GM21528 (cell line): ENCODE data around the gene ATP4A.
"Not testable (repeated sequence)": the region's sequence is repeated elsewhere in the genome, so short reads cannot be mapped to it uniquely, and the experiment has no call there.

Experiments used
- ATAC-seq: cut with Tn5 transposase; IDR thresholded peaks from one replicate; pipeline ENCODE4 v1.9.1; 2021; ENCODE audit warnings: mild to moderate bottlenecking, moderate library complexity; ENCODE audit not compliant: unreplicated experiment, low FRiP score

ATP4A gene

DNA sequence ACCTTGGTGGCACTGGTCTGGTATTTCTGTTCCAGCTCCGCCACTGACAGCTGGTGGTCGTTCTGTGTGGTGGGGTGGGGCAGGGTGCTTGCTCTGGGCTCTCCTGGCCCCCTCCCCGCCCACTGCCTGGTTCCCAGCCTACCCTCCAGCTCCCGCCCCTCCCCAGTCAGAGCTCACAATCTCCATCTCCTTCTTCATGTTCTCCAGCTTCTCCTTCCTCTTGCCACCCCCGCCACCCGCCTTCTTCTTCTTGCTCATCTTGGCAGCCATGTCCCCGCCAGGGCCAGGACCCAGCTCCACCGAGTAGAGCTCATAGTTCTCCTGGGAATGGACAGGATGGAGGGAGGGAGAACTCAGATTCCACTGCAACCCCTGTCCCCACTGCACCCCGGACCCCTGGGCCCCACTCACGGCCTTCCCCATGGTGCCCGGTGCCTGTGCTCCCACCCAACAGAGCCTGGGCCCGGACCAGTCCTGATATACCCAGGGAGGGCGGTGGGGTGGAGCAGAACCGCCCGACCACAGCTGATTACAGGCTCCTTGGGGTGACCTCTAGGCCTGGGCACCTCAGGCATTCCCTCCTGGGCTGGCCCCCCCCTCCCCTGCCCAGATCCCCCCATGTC, at the start of gene ATP4A:
Gene ATP4A (minus strand): TSS at position 452 of the 623 bp plus-strand sequence. CDS start 29 bp downstream, at position 423.
- no peak for ATAC-seq

- ATAC-seq, result peak; percentile 72
These were observed 49.3 kb upstream of the ATP4A start, which contains the start of gene HAUS5 for GRCh38 chr19:35612559-35613321. HAUS5 (plus strand) TSS chr19:35612735; CDS start chr19:35612795, 60 bp downstream.

- ATAC-seq, result no peak
These were observed 48.7 kb upstream of the ATP4A start for GRCh38 chr19:35612224-35612558.

DNA sequence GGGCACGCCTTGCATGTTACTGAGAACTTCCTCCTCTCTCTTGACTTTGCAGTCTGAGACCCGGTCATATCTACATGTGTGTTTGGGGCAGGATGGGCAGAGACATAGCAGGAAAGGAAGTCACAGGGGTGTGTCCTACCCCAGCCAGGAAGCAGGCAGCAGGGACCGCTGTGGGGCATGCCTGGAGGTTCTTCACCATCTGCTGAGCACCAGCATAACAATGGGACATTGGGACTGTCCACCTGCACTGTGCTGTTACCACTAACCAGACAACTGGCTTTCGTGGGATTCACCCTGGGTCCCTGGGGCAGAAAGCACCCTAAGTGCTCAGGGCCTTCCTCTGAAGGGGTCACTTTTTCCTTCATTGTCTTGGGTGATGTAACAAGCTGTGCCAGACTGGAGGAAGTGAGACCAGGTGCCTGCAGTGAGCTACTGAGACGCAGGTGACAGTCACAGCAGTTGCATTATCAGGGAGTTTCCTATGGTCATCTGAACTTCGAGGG, 46.4 kb upstream of the ATP4A start:
- ATAC-seq, result no peak

- ATAC-seq, result no peak
These were observed 44.8 kb upstream of the ATP4A start for GRCh38 chr19:35608251-35608650.

GRCh38 chr19:35607661-35608060, 44.2 kb upstream of the ATP4A start:
- ATAC-seq, result no peak

GRCh38 chr19:35607170-35607569, 43.7 kb upstream of the ATP4A start:
- ATAC-seq, result not testable (repeated sequence)

DNA sequence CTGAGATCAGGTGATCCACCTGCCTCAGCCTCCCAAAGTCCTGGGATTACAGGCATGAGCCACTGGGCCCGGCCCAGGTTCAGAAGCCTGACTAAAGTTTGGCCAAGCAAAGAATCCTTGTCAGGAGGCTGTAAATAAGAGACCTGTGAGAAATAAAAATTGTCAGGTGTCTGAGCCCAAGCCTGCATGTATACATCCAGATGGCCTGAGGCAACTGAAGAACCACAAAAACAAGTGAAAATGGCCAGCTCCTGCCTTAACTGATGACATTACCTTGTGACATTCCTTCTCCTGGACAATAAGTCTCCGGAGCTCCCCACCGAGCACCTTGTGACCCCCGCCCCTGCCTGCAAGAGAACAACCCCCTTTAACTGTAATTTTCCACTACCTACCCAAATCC, 41.0 kb upstream of the ATP4A start:
- ATAC-seq, result not testable (repeated sequence)

DNA sequence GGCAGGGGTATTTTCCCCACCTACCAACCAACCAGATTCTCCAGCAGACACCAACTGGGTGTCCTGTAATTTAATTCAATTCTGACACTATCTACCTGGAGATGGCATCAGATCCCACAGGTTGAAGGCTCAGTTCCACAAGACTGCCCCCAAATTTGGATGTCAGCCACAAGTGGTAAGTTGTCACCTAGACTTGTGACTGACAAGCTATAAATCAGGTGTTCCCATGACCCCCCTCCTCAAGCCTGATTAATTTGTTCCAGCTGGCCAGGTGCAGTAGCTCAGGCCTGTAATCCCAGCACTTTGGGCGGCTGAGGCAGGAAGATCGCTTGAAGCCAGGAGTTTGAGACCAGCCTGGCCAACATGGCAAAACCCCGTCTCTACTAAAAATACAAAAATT, 38.5 kb upstream of the ATP4A start:
- ATAC-seq, result no peak

DNA sequence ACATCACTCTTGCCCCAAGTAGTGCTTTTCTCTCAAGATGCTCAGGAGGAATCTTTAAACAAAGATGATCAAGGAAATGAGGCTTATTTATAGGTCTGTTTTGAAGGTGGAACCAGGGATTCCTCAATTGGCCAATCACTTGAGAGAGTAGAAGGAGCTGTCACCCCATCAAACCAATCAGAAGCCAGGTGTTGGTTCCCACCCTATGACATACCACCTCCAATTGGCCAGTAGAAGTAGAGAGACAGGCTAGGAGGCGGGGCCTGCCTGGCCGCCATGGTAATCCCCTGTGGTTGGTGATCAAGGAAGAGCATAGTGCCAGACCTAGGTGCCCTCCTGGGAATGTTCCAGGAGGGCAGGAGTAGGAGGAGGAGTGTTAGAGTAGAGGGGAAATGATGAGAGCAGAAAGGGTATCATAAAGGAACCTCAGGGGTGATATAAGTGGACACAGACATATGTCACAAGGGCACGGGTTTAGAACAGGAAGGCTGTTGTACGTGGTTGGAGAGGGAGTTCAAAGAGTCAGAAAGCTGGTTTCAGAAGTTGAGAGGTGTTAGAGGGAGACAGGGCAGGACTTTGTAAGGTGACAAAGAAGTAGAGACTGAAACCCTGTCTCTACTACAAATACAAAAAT, 33.0 kb upstream of the ATP4A start:
- no peak for ATAC-seq

- ATAC-seq, result no peak
These were observed 32.5 kb upstream of the ATP4A start for GRCh38 chr19:35595928-35596327.

DNA sequence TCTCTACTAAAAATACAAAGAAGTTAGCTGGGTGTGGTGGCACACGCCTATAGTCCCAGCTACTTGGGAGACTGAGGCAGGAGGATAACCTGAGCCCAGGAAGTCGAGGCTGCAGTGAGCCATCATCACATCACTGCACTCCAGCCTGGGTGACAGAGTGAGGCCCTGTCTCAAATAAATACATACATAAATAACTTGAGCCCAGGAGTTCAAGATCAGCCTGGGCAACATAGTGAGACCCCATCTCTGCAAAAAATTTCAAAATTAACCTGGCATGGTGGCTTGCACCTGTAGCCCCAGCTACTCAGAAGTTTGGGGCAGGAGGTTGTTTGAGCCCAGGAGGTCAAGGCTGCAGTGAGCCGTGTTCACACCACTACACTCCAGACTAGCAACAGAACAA, 31.6 kb upstream of the ATP4A start:
- not testable (repeated sequence) for ATAC-seq

- ATAC-seq, result no peak
These were observed 28.8 kb upstream of the ATP4A start for GRCh38 chr19:35592226-35592625.

DNA sequence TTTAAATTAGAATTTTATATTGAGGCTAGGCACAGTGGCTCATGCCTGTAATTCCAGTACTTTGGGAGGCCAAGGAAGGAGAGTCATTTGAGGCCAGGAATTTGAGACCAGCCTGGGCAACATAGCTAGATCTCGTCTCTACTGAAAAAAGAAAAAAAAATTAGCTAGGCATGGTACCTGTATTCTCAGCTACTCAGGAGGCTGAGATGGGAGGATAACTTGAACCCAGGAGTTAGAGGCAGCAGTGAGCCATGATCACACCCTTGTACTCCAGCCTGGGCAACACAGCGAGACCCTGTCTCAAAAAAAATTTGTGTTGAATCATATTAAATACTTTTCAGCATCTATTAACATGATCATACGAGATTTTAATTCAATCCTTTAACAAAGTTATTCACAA, 27.4 kb upstream of the ATP4A start:
- no peak for ATAC-seq

GRCh38 chr19:35587321-35587720, 23.9 kb upstream of the ATP4A start:
- no peak for ATAC-seq

- ATAC-seq, result no peak
These were observed 22.4 kb upstream of the ATP4A start, which contains the start of gene PMIS2 for GRCh38 chr19:35585848-35586247. PMIS2 (plus strand) TSS chr19:35586173; CDS start chr19:35586260, 87 bp downstream.

GRCh38 chr19:35582760-35583159, 19.3 kb upstream of the ATP4A start:
- no peak for ATAC-seq

DNA sequence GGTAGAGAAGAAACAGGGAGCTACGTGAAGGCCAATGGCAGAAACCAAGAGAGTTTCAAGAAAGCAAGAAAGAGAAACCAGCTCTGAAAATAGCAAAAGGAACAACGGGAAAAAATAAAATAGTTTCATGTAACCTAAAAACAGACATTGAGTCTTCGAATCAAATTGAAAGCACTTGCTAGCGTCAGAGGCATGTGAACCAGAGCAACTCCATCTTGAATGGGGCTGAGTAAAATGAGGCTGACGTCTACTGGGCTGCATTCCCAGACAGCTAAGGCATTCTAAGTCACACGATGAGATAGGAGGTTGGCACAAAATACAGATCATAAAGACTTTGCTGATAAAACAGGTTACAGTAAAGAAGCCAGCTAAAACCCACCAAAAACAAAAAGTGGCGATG, 15.2 kb upstream of the ATP4A start:
- ATAC-seq, result no peak

- no peak for ATAC-seq
These were observed 14.5 kb upstream of the ATP4A start for GRCh38 chr19:35577918-35578317.

GRCh38 chr19:35571406-35571965, 8.0 kb upstream of the ATP4A start:
- ATAC-seq, result no peak

DNA sequence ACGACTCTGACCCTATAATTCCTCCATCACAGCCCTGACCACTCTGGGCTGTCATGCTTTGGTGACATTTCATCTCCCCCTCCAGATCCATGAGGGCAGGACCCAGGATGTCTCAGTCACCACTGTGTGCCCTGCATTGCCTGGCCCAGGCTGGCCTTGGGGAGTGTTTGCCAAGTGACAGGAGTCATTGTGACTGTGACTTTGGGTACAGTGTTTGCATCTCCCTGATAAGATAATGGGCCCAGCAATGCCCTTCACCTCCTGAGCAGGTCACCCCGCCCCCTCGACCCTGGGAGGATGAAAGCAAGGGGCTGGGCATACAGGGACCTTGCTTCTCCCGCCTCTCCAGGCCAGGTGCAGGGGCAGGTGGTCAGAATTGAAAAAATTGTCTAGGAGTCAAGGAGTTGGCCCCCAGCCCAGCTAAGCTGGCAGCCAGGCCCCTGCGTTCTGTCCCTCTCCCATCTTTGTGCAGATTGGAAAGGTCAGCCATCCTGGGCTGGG, 5.9 kb upstream of the ATP4A start:
- ATAC-seq, result no peak
